Skeletal muscle satellite cell (primary cell): Measurements from ENCODE around the gene FANCG.

Source experiments
- H3K27me3 ChIP-seq: 2 replicates; pipeline ENCODE4 v1.7.0; 2013; ENCODE audit warnings: low read length; ENCODE audit not compliant: control insufficient read depth, insufficient read depth
- H3K36me3 ChIP-seq: 2 replicates; pipeline ENCODE4 v1.7.0; 2013; ENCODE audit warnings: mild to moderate bottlenecking, control low read depth, low read length; ENCODE audit not compliant: insufficient read depth
- H3K4me1 ChIP-seq: 2 replicates; pipeline ENCODE4 v1.7.0; 2013; ENCODE audit warnings: low read length; ENCODE audit not compliant: control insufficient read depth, insufficient read depth
- H3K4me2 ChIP-seq: 2 replicates; pipeline ENCODE4 v1.7.0; 2013; ENCODE audit warnings: mild to moderate bottlenecking, low read length
- H3K4me3 ChIP-seq: 2 replicates; pipeline ENCODE4 v1.7.0; 2013; ENCODE audit warnings: low read length
- H3K9ac ChIP-seq: 2 replicates; pipeline ENCODE4 v1.7.0; 2013; ENCODE audit warnings: mild to moderate bottlenecking, low read depth, low read length, moderate library complexity
- H3K9me3 ChIP-seq: replicated peaks from 2 replicates; pipeline ENCODE4 v1.7.0; 2013; ENCODE audit warnings: mild to moderate bottlenecking, control low read depth, low read length

The FANCG gene

GRCh38 chr9:35097573-35097972, 17.8 kb upstream of the FANCG start:
- Histone ChIP-seq H3K9ac (no peak overlapping the region), H3K4me2 (no peak overlapping the region), H3K36me3 (peaks cover 24% of the 10 kb centered on the region), H3K4me3 (no peak overlapping the region), H3K9me3 (no peaks in the 10 kb centered on the region), H3K27me3 (no peaks in the 10 kb centered on the region), H3K4me1 (peaks cover 17% of the 10 kb centered on the region)

- H3K4me3 ChIP-seq: peak within 1 kb of the TSS; percentile 97
- H3K9ac ChIP-seq: peak within 1 kb of the TSS; percentile 98
- H3K36me3 ChIP-seq: peaks cover 29% of the 10 kb centered on the region
Measured at GRCh38 chr9:35096035-35096849, 16.5 kb upstream of the FANCG start, which contains the start of gene PIGO. PIGO (minus strand) TSS chr9:35096591; CDS start chr9:35095565, 1,026 bp downstream.

GRCh38 chr9:35091536-35091935, 11.8 kb upstream of the FANCG start:
- H3K9me3 ChIP-seq: no peaks in the 10 kb centered on the region
- H3K36me3 ChIP-seq: peaks cover 46% of the 10 kb centered on the region
- no peak overlapping the region for H3K4me2 ChIP-seq
- H3K4me3 ChIP-seq: no peak overlapping the region
- H3K27me3 ChIP-seq: no peaks in the 10 kb centered on the region
- H3K9ac ChIP-seq: no peak overlapping the region
- peaks cover 8% of the 10 kb centered on the region for H3K4me1 ChIP-seq

More at GRCh38 chr9:35096035-35096849, 16.5 kb upstream of the FANCG start, which contains the start of gene PIGO:
- no peaks in the 10 kb centered on the region for H3K27me3 ChIP-seq
- peak within 1 kb of the TSS; percentile 91 for H3K4me2 ChIP-seq
- H3K4me1 ChIP-seq: peaks cover 8% of the 10 kb centered on the region
- no peaks in the 10 kb centered on the region for H3K9me3 ChIP-seq

GRCh38 chr9:35089434-35089833, 9.7 kb upstream of the FANCG start:
- Histone ChIP-seq H3K36me3 (peaks cover 49% of the 10 kb centered on the region), H3K27me3 (no peaks in the 10 kb centered on the region), H3K9me3 (no peaks in the 10 kb centered on the region), H3K9ac (no peak overlapping the region), H3K4me3 (no peak overlapping the region), H3K4me2 (no peak overlapping the region), H3K4me1 (no peaks in the 10 kb centered on the region)

GRCh38 chr9:35085078-35085477, 5.3 kb upstream of the FANCG start:
- Histone ChIP-seq H3K9ac (no peak overlapping the region), H3K4me2 (no peak overlapping the region), H3K4me3 (no peak overlapping the region), H3K27me3 (no peaks in the 10 kb centered on the region), H3K36me3 (peaks cover 28% of the 10 kb centered on the region), H3K9me3 (no peaks in the 10 kb centered on the region), H3K4me1 (no peaks in the 10 kb centered on the region)

- Histone ChIP-seq H3K36me3 (peaks cover 11% of the 10 kb centered on the region), H3K4me1 (peaks cover 12% of the 10 kb centered on the region), H3K27me3 (no peaks in the 10 kb centered on the region), H3K9ac (peak overlapping the region; percentile 89), H3K9me3 (no peaks in the 10 kb centered on the region), H3K4me3 (peak overlapping the region; percentile 91), H3K4me2 (peak overlapping the region; percentile 99)
Measured at GRCh38 chr9:35079041-35079425, 709 bp downstream of the FANCG start.

- peak overlapping the region; percentile 89 for H3K9ac ChIP-seq
- H3K36me3 ChIP-seq: peaks cover 11% of the 10 kb centered on the region
- peaks cover 17% of the 10 kb centered on the region for H3K4me1 ChIP-seq
- no peaks in the 10 kb centered on the region for H3K9me3 ChIP-seq
- peak overlapping the region; percentile 99 for H3K4me2 ChIP-seq
- no peaks in the 10 kb centered on the region for H3K27me3 ChIP-seq
- H3K4me3 ChIP-seq: peak overlapping the region; percentile 91
Measured at GRCh38 chr9:35078066-35078465, 1.7 kb downstream of the FANCG start.

- peaks cover 19% of the 10 kb centered on the region for H3K4me1 ChIP-seq
- no peak overlapping the region for H3K4me3 ChIP-seq
- no peak overlapping the region for H3K9ac ChIP-seq
- no peaks in the 10 kb centered on the region for H3K27me3 ChIP-seq
- no peaks in the 10 kb centered on the region for H3K9me3 ChIP-seq
- H3K36me3 ChIP-seq: peaks cover 11% of the 10 kb centered on the region
- H3K4me2 ChIP-seq: no peak overlapping the region
Measured at GRCh38 chr9:35076848-35077247, 2.9 kb downstream of the FANCG start.

GRCh38 chr9:35075358-35075757, 4.4 kb downstream of the FANCG start:
- Histone ChIP-seq H3K9me3 (no peaks in the 10 kb centered on the region), H3K27me3 (no peaks in the 10 kb centered on the region), H3K4me1 (peaks cover 23% of the 10 kb centered on the region), H3K4me2 (no peak overlapping the region), H3K36me3 (peaks cover 15% of the 10 kb centered on the region), H3K9ac (no peak overlapping the region), H3K4me3 (no peak overlapping the region)

- Histone ChIP-seq H3K27me3 (no peaks in the 10 kb centered on the region), H3K4me3 (no peak overlapping the region), H3K36me3 (peaks cover 15% of the 10 kb centered on the region), H3K4me1 (peaks cover 28% of the 10 kb centered on the region), H3K9me3 (no peaks in the 10 kb centered on the region), H3K9ac (no peak overlapping the region), H3K4me2 (no peak overlapping the region)
Measured at GRCh38 chr9:35074791-35075190, 5.0 kb downstream of the FANCG start.

GRCh38 chr9:35074141-35074540, 5.6 kb downstream of the FANCG start:
- no peak overlapping the region for H3K4me3 ChIP-seq
- H3K36me3 ChIP-seq: peaks cover 15% of the 10 kb centered on the region
- H3K9ac ChIP-seq: no peak overlapping the region
- no peak overlapping the region for H3K4me2 ChIP-seq
- H3K27me3 ChIP-seq: no peaks in the 10 kb centered on the region
- peaks cover 33% of the 10 kb centered on the region for H3K4me1 ChIP-seq
- H3K9me3 ChIP-seq: no peaks in the 10 kb centered on the region

GRCh38 chr9:35073279-35073612, 6.5 kb downstream of the FANCG start:
- H3K9me3 ChIP-seq: no peaks in the 10 kb centered on the region
- H3K9ac ChIP-seq: peak overlapping the region; percentile 6
- H3K4me3 ChIP-seq: no peak overlapping the region
- peaks cover 15% of the 10 kb centered on the region for H3K36me3 ChIP-seq
- peak overlapping the region; percentile 54 for H3K4me2 ChIP-seq
- H3K4me1 ChIP-seq: peaks cover 34% of the 10 kb centered on the region
- no peaks in the 10 kb centered on the region for H3K27me3 ChIP-seq
